HG03095 (cell line): ENCODE data around the gene PDPK1.
A peak's percentile ranks its signal among the peaks of the same experiment; 100 is the strongest.
"Not testable (repeated sequence)": the region's sequence is repeated elsewhere in the genome, so short reads cannot be mapped to it uniquely, and the experiment has no call there.

Experiments used
- ATAC-seq: cut with Tn5 transposase; IDR thresholded peaks from one replicate; pipeline ENCODE4 v1.9.1; 2021; ENCODE audit warnings: moderate library complexity; ENCODE audit not compliant: unreplicated experiment

Gene PDPK1

DNA sequence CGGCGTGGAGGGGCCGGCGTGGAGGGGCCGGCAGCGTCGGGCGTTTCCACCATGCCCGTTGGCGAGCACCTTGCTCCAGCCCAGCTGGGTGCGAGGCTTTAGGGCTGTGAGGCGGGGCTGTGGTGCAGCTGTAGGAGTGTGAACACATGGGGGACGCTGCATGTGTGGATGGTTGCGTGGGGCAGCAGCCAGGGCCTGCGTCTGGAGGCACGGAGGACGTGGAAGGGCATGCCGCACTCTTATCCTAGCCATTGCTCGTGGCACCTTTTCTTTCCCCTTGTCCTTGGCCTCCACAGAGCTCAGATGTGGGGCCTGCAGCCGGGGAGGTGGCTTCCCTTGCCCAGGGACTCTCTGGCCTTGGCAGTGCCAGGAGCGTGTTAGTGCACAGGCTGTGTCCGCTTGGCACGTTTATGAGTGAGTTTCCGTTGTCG, 47.8 kb downstream of the PDPK1 start:
- no peak for ATAC-seq

DNA sequence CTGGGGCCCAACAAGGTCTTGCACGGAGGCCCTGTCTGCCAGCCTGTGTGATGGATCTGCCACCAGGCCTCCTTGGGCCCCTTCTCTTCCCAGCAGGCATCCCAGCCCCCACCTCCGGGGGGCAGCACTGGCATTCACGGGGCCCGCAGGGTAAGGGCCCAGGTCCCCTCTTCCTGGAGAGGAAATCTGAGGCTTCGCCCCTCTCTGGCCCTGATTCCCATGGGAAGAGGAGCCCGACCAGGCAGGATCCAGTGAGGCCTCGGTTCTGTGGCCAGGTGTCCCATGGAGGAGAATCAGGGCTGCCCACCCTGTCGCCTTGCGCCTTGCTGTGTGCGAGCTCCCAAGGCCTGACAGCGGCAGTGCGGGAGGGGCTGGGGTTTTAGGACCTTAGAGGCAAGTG, 48.4 kb downstream of the PDPK1 start:
- ATAC-seq, result no peak

- ATAC-seq, result no peak
These were observed 49.2 kb downstream of the PDPK1 start for GRCh38 chr16:2586901-2587480.

DNA sequence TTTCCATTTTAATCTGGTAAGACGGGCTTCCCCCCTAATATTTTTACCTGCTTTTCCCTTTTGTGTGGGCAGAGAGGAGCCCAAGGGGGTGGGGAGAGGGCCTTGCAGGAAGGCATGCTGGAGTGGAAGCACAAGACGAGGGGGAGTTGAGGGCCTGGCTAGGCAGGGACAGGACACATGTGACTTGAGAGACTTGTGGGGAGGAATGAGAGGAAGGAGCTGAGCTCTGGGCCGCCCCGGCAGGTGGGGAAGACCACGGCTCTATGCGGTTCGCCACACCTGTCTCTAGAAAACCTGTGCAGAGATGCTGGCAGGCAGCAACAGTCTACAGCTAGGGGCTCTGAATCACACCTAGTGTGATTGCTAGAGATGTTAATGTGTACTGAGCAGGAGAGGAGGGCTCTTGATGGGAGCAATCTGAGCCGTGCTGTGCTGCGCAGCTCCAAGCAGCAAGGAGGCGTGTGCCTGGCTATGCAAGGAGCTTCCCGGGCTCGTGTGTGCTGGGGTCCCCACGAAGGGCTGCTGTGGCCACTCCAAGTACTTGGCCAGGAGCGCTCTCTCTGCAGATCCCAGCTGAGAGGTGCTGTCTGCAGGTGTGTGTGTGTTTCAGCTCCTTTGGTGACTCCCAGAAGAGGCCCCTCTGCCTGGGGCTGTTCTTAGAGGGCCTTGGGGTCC, 50.2 kb downstream of the PDPK1 start:
- ATAC-seq, result no peak

- ATAC-seq, result no peak
These were observed 53.8 kb downstream of the PDPK1 start for GRCh38 chr16:2591476-2592240.

- ATAC-seq, result no peak
These were observed 55.0 kb downstream of the PDPK1 start for GRCh38 chr16:2592786-2593185.

- ATAC-seq, result no peak
These were observed 57.8 kb downstream of the PDPK1 start for GRCh38 chr16:2595393-2596205.

DNA sequence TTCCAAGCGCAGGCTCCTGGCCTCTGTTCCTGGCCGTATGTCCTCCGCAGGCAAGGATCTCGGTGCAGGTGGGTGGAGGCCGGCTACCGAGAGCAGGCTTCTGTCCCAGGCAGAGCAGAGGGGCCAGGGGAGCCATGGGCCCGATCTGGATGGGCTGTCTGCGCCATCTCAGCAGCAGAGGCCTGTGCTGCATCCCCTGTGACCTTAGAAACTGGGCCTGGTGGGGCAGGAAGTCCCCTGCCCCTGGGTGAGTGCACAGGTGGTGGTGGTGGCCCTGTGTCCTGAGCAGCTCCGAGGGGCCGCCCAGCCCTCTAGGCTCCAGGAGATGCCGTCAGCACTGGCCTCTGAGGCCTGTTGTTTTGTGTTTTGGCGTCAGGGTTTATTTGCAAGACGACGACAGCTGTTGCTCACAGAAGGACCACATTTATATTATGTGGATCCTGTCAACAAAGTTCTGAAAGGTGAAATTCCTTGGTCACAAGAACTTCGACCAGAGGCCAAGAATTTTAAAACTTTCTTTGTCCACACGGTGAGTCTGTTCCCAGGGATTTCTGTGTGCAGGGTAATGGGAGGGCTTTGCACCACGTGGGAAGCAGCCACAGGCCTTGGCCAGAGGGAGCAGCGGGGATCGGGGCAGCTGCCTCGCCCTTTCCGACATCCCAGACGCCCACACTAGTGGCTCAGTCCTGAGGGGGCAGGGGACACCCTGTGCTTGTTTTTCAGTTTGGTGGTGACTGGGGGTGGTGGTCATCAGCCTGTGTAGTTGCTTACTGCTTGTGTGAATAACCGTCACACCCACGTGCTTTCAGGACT, 59.1 kb downstream of the PDPK1 start:
- ATAC-seq, result no peak

DNA sequence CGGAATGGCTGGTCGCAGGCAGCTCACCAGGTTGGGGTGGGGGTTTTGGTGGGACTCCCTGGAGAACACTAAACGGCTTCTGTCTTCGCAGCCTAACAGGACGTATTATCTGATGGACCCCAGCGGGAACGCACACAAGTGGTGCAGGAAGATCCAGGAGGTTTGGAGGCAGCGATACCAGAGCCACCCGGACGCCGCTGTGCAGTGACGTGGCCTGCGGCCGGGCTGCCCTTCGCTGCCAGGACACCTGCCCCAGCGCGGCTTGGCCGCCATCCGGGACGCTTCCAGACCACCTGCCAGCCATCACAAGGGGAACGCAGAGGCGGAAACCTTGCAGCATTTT, 59.7 kb downstream of the PDPK1 start:
- no peak for ATAC-seq

DNA sequence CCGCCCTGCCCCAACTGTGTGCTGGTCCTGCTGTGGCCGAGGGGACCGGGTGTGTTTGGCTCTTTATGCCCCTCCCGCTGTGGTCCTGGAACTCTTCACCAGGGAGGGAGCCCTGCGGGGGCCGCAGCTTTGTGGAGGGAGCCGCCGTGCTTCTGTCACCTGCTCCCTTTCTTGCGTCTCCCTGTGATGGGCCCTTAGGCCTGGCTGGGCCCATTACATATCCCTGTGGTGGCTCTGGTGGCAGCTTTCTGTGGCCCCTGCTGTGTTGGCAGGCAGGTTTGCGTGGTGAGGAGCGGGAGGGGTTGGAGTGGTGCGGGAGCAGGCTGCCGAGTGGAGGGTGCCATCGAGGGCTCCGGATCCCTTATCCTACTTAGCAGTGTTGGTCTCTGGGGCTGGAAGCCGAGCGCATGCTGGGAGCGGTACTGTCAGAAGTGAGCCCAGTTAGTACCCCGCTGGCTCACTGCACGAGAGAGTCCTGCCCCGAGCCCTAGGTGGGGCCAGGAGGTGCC, 60.4 kb downstream of the PDPK1 start:
- ATAC-seq, result no peak

DNA sequence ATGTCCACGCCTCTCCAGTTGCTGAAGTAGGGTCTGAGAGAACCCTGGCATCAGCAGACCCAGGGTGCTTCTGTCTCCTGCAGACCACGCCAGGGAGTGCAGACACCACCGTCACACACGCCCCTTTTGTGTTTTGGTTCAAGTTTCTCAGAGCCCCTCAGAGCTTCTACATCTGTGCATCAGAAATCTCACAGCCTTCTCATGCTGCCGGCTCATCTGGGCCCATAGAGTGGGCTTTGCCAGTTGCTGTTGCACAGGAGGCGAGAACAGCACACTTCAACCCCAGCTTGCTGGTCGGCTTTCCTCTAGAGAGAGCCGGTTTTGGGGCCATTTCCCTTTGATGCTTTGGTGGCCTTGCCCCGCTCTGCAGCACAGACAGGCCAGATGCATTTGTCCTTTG, 60.9 kb downstream of the PDPK1 start:
- no peak for ATAC-seq

DNA sequence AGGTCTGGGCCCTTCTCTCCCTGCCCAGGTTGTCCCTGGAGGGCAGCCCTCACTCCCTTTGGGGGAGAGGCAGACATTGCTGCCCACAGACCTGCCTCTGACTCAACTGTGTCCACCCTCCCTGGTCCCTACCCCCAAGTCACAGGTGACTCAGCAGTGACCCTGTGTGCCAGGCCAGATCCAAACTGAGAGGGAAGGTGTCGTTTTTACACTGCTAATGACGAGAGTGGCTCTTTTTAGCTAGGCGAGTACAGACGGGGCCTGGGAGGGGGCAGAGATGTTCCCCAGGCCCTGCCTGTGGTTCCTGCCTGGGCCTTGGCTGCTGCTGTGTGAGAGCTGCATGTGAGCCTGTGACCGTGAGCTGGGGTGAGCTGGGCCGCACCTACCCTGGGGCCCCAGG, 61.3 kb downstream of the PDPK1 start:
- ATAC-seq, result not testable (repeated sequence)

DNA sequence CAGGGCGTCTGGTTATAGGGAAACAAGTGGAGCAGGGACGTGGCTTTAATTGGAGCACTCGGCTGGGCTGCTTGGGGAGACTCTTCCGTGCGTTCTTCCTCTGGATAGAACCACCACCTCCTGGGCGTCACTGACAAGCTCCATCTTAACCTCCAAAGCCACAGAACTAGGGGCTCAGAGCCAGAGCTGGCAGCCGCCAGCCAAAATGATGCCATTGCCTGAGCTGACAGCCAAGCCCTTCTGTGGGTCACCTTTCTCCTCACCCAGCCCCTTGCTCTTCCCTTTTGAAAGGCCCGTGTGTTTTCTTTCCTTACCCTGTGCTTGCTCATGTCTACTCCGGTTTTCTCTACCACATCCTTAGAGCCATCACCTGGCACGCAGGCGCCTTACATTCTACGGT, 62.0 kb downstream of the PDPK1 start:
- ATAC-seq, result not testable (repeated sequence)

- ATAC-seq, result not testable (repeated sequence)
These were observed 63.6 kb downstream of the PDPK1 start for GRCh38 chr16:2601301-2602025.

DNA sequence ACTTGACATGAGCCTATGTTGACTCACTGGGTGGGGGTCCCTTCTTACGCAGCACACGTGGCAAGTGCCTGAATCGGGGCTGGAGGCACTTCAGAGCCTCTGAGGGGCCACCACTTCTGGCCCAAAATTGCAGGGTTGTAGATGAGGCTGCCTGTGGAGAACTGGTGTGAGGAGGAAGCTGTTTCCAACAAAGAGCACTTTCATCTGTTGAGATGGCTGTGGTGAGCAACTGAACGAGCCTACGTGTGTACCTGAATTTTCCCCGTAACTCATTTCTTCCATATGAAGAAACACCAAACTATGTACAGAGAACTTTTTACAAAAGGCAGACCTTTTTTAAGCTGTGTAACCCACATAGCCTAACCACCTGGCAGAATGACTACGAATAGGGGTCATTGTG, 64.4 kb downstream of the PDPK1 start:
- not testable (repeated sequence) for ATAC-seq

- ATAC-seq, result peak; percentile 47
These were observed 65.6 kb downstream of the PDPK1 start for GRCh38 chr16:2603165-2604015.

GRCh38 chr16:2604016-2604369, 66.2 kb downstream of the PDPK1 start:
- not testable (repeated sequence) for ATAC-seq

DNA sequence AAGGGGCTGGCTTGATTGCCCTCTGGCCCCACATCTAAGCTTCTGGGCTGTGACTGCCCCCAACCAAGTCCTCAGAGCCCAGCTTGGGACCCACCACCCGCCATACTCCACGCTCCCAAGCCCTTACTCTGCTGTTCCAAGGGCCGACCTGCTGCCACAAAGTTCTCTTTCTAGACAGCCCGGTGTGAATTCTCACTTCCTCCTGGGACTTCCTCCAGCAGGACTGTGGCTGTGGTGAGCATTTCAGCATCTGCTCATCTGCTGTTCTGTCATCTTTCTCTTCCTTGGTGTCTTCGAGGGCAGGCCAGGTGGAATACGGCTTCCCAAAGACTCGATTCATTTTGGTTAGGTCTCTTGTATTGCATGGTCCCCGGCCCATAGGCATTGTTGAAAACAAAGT, 69.0 kb downstream of the PDPK1 start:
- ATAC-seq, result peak; percentile 41

- not testable (repeated sequence) for ATAC-seq
These were observed 71.5 kb downstream of the PDPK1 start for GRCh38 chr16:2609345-2609744.
